ENCODE results near the gene LUC7L3. TPM values are rescaled to one million over a fixed set of nuclear protein-coding genes. Genes with fewer than 3 reads are reported as not detected.

The LUC7L3 gene
- total RNA-seq, 3 donors from 2014 or later, result 91.0 to 122 (median 114) TPM

GRCh38 chr17:50687200-50688066 lies 32.0 kb upstream of the LUC7L3 start:
- TF ChIP-seq, protein P1, sequence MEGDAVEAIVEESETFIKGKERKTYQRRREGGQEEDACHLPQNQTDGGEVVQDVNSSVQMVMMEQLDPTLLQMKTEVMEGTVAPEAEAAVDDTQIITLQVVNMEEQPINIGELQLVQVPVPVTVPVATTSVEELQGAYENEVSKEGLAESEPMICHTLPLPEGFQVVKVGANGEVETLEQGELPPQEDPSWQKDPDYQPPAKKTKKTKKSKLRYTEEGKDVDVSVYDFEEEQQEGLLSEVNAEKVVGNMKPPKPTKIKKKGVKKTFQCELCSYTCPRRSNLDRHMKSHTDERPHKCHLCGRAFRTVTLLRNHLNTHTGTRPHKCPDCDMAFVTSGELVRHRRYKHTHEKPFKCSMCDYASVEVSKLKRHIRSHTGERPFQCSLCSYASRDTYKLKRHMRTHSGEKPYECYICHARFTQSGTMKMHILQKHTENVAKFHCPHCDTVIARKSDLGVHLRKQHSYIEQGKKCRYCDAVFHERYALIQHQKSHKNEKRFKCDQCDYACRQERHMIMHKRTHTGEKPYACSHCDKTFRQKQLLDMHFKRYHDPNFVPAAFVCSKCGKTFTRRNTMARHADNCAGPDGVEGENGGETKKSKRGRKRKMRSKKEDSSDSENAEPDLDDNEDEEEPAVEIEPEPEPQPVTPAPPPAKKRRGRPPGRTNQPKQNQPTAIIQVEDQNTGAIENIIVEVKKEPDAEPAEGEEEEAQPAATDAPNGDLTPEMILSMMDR (IDR thresholded peaks at IDR 0.05), result no peak
- DNase-seq (peak in 1 of 3 donors; percentile 52), ATAC-seq (no peak)
- Histone ChIP-seq H3K9me3 (no peaks in the 10 kb centered on the region), H3K36me3 (ENCODE audit: low read depth) (no peaks in the 10 kb centered on the region), H3K4me1 (ENCODE audit: low read depth) (peaks cover 72% of the 10 kb centered on the region), H3K4me3 (no peak overlapping the region)
- intact Hi-C loops (cut with DNase I, micrococcal nuclease), result loop anchor here in 1 of 2 donors (10.0 kb wide), 2 partner anchors 53 to 133 kb away; partner anchors contain the start of gene ABCC3

DNA sequence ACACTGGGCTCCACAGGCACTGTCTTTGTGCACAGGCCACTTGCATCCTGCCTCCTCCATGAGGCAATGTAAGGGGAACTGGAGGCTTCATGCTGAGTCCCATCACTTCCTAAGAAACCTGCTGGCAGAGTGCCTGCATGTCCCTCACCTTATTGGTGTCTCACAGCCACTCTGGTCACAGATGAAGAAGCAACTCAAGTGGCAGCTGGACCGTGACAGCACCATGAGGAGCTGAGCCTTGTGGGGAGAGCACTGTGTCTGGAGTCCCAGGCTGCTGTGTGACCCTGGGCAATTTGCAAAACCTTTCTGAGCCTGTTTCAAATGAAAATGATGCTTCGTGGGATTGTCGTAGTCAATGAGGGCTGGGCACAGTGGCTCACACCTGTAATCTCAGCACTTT lies 31.2 kb upstream of the LUC7L3 start:
- TF ChIP-seq, protein P1 (IDR thresholded peaks at IDR 0.05), result no peak
- no peak for DNase-seq
- Histone ChIP-seq H3K9me3 (no peaks in the 10 kb centered on the region), H3K4me1 (ENCODE audit: low read depth) (peaks cover 75% of the 10 kb centered on the region), H3K4me3 (no peak overlapping the region), H3K36me3 (ENCODE audit: low read depth) (no peaks in the 10 kb centered on the region)
- ATAC-seq, result no peak
- intact Hi-C loops (cut with DNase I, micrococcal nuclease), result loop anchor here in 1 of 2 donors (10.0 kb wide), 2 partner anchors 53 to 133 kb away; partner anchors contain the start of gene ABCC3

- intact Hi-C loops (cut with DNase I, micrococcal nuclease), result loop anchor here in 1 of 2 donors (10.0 kb wide), 2 partner anchors 54 to 134 kb away; partner anchors contain the start of gene ABCC3
- peaks cover 74% of the 10 kb centered on the region for H3K4me1 ChIP-seq (ENCODE audit: low read depth)
- no peaks in the 10 kb centered on the region for H3K36me3 ChIP-seq (ENCODE audit: low read depth)
- no peak for ATAC-seq
- TF ChIP-seq, protein P1 (IDR thresholded peaks at IDR 0.05), result no peak
- H3K9me3 ChIP-seq, result no peaks in the 10 kb centered on the region
- H3K4me3 ChIP-seq, result no peak overlapping the region
- no peak for DNase-seq
These were observed 30.2 kb upstream of the LUC7L3 start for GRCh38 chr17:50689251-50689650.

DNA sequence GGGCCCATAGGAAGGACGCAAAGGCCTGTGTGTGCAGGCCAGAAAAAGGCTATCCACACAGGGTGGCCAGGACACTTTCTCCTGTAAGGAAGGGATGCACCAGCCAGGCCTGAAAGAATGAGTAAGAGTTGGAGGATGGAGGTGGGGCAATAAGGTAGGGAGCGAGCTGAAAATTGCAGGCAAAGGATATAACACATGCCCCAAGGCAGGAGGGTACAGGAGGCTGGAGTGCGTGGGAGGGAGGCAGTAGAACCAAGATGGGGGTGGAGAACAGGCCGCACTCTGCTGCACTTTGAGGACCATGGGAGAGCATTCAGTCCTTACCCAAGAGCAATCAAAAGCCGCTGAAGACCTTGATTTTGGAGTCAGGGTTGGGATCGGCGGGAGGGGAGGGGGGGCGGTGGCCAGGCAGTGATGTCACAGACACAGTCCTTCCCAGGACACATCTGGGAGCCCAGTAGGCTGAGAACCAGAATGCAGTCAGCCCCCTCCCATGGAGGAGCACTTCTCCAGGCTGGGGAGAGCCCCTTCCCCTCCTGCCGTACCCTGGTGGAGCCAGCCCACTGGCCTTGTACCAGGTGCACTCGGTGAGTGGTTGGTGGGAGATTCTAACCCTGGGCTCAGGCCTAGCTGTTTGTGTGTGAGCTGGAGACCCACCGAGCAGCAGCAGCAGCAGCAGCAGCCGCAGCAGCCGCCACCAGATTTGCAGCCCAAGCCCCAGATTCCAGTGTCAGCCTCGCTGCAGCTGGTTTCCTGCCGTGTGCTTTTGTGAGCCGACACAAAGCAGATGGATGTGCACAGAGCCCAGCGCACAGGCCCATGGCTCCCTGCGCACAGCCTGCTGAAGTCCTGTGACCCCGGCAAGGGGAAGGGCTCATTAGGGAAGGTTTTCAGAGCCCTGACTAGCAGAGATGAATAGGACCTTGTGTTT lies 29.2 kb upstream of the LUC7L3 start:
- no peaks in the 10 kb centered on the region for H3K36me3 ChIP-seq (ENCODE audit: low read depth)
- peaks cover 72% of the 10 kb centered on the region for H3K4me1 ChIP-seq (ENCODE audit: low read depth)
- intact Hi-C loops (cut with DNase I, micrococcal nuclease), result loop anchor here (5.0 to 10.0 kb wide), 4 partner anchors 55 to 148 kb away; partner anchors contain the start of gene ABCC3 (in 2 of the 2)
- DNase-seq (no peak), ATAC-seq (no peak)
- H3K9me3 ChIP-seq, result no peaks in the 10 kb centered on the region
- H3K4me3 ChIP-seq, result no peak overlapping the region
- TF ChIP-seq, protein P1 (IDR thresholded peaks at IDR 0.05), result no peak

- DNase-seq, result peak in 1 of 3 donors; percentile 60
- peak; percentile 28 for ATAC-seq
These were observed 28.4 kb upstream of the LUC7L3 start for GRCh38 chr17:50690887-50691549.

More at GRCh38 chr17:50690887-50691549, 28.4 kb upstream of the LUC7L3 start:
- TF ChIP-seq, protein P1 (IDR thresholded peaks at IDR 0.05), result no peak
- Histone ChIP-seq H3K9me3 (no peaks in the 10 kb centered on the region), H3K4me1 (ENCODE audit: low read depth) (peaks cover 71% of the 10 kb centered on the region), H3K36me3 (ENCODE audit: low read depth) (peaks cover 3% of the 10 kb centered on the region), H3K4me3 (no peak overlapping the region)
- intact Hi-C loops (cut with DNase I, micrococcal nuclease), result loop anchor here in 1 of 2 donors (5.0 kb wide), 2 partner anchors 59 to 149 kb away; partner anchors contain the start of gene ABCC3
